Mammary epithelial cell (primary cell): ENCODE measurements around the gene AK4.

Experiments used
- EZH2 ChIP-seq: IDR thresholded peaks from 2 replicates; pipeline ENCODE4 v1.6.1; 2012; ENCODE audit warnings: low read length, inconsistent platforms, borderline replicate concordance
- TF ChIP-seq, protein P1 (sequence below), 2 donors: IDR thresholded peaks in 1 of 2; conservative IDR thresholded peaks in 1 of 2; 2 replicates each; pipeline ENCODE4 v1.5.1; 2011 to 2012; ENCODE audit warnings: inconsistent platforms in 2 of 2, low read length in 2 of 2, mild to moderate bottlenecking in 2 of 2, control low read depth in 1 of 2, low read depth in 1 of 2; ENCODE audit not compliant: insufficient read depth in 1 of 2; ENCODE audit errors: extremely low read depth in 1 of 2

DNA sequence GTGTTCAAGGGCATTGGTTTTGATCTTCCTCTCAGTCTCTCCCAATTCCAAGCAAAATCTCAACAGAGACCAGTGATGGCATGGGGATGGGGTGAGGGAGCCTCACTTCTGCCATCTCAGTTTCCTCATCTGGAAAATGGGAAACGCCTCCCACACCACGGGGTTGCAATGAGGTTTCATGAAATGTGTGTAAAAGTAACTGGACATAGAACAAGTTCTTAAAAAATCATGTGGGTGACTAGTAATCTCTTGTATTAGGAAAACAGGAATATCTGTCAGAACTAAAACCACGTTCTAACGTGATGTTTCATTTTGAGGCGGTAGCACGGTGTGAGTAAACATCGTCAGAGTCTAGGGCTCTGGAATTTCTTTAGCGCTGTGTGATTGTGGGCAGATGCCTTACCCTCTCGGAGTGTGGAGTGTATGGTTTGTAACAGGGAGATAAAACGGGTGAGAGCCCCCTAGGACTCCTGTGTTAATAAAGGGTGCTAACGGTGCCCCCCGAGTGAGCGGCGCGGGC, 105.9 kb downstream of the AK4 start:
- TF ChIP-seq, protein P1, sequence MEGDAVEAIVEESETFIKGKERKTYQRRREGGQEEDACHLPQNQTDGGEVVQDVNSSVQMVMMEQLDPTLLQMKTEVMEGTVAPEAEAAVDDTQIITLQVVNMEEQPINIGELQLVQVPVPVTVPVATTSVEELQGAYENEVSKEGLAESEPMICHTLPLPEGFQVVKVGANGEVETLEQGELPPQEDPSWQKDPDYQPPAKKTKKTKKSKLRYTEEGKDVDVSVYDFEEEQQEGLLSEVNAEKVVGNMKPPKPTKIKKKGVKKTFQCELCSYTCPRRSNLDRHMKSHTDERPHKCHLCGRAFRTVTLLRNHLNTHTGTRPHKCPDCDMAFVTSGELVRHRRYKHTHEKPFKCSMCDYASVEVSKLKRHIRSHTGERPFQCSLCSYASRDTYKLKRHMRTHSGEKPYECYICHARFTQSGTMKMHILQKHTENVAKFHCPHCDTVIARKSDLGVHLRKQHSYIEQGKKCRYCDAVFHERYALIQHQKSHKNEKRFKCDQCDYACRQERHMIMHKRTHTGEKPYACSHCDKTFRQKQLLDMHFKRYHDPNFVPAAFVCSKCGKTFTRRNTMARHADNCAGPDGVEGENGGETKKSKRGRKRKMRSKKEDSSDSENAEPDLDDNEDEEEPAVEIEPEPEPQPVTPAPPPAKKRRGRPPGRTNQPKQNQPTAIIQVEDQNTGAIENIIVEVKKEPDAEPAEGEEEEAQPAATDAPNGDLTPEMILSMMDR (conservative IDR thresholded peaks at IDR 0.05 in 1 of 2, IDR thresholded peaks at IDR 0.05 in 1 of 2; ENCODE audit: extremely low read depth in 1 of 2, insufficient read depth in 1 of 2, low read depth in 1 of 2, low read length in 2 of 2), result no peak
- no peak for TF ChIP-seq EZH2
